RWPE2 (cell line): ENCODE measurements around the gene KLHDC7B.

Experiments used
- ATAC-seq: fragments of 200-7000 bp; cut with Tn5 transposase; 3 replicates; pipeline ENCODE4 v1.9.1; 2021; ENCODE audit warnings: low read depth
- DNase-seq: peaks from one replicate; pipeline ENCODE4 v3.0.0-alpha.2; 2020; ENCODE audit warnings: low spot score
- H3K27ac ChIP-seq: fragments of 450-650 bp; 2 replicates; pipeline ENCODE4 v1.5.1; 2017; ENCODE audit warnings: mild to moderate bottlenecking; ENCODE audit not compliant: poor library complexity, severe bottlenecking
- H3K27me3 ChIP-seq: fragments of 250-450 bp; sonication (Bioruptor Pico); 2 replicates; pipeline ENCODE4 v1.5.1; 2021; ENCODE audit warnings: mild to moderate bottlenecking, moderate library complexity; ENCODE audit not compliant: insufficient read depth, poor library complexity, severe bottlenecking
- H3K36me3 ChIP-seq: fragments of 250-450 bp; sonication (Bioruptor Pico); 2 replicates; pipeline ENCODE4 v1.5.1; 2020; ENCODE audit warnings: low read depth, mild to moderate bottlenecking, moderate library complexity
- H3K4me1 ChIP-seq: fragments of 250-450 bp; sonication (Bioruptor Pico); 2 replicates; pipeline ENCODE4 v1.5.1; 2021; ENCODE audit warnings: mild to moderate bottlenecking, moderate library complexity; ENCODE audit not compliant: insufficient read depth, poor library complexity, severe bottlenecking
- H3K4me3 ChIP-seq: fragments of 250-450 bp; sonication (Bioruptor Pico); 2 replicates; pipeline ENCODE4 v1.5.1; 2021; ENCODE audit warnings: mild to moderate bottlenecking, moderate library complexity; ENCODE audit not compliant: severe bottlenecking
- H3K9me3 ChIP-seq: fragments of 250-450 bp; sonication (Bioruptor Pico); 2 replicates; pipeline ENCODE4 v1.5.1; 2021; ENCODE audit warnings: mild to moderate bottlenecking, moderate library complexity; ENCODE audit not compliant: severe bottlenecking
- TF ChIP-seq, protein P1 (sequence below): fragments of 450-650 bp; IDR thresholded peaks from one replicate; pipeline ENCODE4 v1.5.1; 2017; ENCODE audit warnings: mild to moderate bottlenecking, moderate library complexity; ENCODE audit not compliant: poor library complexity, severe bottlenecking

Gene KLHDC7B

DNA sequence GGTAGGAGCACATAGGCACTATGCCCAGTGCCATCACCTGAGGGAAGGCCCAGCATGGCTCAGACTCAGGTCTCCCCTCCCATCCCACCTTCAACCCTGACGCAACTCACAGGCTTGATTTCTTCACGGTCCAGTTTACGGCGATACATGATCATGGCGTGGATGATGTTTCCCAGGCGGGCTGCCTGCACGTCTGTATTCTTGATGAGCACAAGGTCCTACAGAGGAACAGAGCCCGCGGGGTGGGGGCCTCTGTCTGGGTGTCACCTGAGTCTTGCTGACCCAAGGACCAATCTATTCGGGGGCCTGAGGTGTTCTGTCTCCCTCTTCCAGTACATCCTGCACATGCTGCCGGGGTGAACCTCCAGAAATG is 28.7 kb downstream of the KLHDC7B start:
- Histone ChIP-seq H3K4me1 (no peaks in the 10 kb centered on the region), H3K36me3 (peaks cover 20% of the 10 kb centered on the region), H3K4me3 (no peak overlapping the region), H3K9me3 (no peaks in the 10 kb centered on the region), H3K27ac (no peak overlapping the region), H3K27me3 (no peaks in the 10 kb centered on the region)
- TF ChIP-seq, protein P1, sequence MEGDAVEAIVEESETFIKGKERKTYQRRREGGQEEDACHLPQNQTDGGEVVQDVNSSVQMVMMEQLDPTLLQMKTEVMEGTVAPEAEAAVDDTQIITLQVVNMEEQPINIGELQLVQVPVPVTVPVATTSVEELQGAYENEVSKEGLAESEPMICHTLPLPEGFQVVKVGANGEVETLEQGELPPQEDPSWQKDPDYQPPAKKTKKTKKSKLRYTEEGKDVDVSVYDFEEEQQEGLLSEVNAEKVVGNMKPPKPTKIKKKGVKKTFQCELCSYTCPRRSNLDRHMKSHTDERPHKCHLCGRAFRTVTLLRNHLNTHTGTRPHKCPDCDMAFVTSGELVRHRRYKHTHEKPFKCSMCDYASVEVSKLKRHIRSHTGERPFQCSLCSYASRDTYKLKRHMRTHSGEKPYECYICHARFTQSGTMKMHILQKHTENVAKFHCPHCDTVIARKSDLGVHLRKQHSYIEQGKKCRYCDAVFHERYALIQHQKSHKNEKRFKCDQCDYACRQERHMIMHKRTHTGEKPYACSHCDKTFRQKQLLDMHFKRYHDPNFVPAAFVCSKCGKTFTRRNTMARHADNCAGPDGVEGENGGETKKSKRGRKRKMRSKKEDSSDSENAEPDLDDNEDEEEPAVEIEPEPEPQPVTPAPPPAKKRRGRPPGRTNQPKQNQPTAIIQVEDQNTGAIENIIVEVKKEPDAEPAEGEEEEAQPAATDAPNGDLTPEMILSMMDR, result no peak
- DNase-seq, result no peak
- no peak for ATAC-seq

DNA sequence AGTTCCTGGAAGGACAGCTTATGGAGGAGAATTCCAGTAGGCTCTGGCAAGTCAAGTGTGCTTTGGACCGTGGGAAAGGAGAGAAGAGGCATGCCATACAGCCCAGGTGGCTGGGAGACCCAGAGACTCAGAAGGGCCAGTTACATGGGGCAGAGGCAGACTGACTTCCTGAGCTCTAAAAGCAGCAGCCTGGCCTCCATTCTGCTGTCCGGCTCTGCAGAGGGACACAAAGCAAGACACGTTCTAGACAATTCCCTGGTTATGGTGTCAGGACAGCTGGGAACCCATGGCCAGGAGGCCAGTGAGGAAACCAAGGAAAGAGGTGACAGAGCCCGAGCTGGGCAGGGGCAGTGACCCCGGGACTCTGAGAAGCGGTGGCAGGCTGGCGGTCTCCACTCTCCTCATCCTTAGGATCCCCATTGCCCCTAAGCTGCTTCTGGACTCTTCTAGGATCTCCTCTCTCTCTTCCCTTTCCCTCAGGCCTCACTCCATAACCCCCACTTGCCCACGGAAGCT is 29.8 kb downstream of the KLHDC7B start:
- Histone ChIP-seq H3K27ac (no peak overlapping the region), H3K4me1 (no peaks in the 10 kb centered on the region), H3K4me3 (no peak overlapping the region), H3K9me3 (no peaks in the 10 kb centered on the region), H3K27me3 (no peaks in the 10 kb centered on the region), H3K36me3 (peaks cover 27% of the 10 kb centered on the region)
- DNase-seq, result no peak
- no peak for ATAC-seq
- TF ChIP-seq, protein P1, result no peak

DNA sequence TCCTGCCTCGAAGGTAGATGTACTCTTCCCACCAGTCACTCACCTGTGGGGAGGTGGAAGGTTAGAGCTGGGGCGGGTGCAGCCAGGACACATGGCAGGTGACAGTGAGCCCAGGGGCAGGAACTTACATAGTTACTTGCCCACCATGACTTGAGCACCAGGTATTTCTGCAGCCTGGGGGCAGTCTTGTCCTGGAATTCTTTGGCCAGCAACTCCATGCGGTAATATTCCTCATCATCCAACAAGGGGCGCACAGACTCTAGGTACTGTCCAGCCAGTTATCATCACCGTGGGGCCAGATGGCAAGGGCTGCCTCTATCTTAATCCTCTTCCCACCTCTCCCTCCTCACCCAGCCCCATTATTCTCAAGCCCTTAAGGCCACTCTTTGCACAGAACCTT is 30.4 kb downstream of the KLHDC7B start:
- Histone ChIP-seq H3K9me3 (no peaks in the 10 kb centered on the region), H3K36me3 (peaks cover 27% of the 10 kb centered on the region), H3K27ac (no peak overlapping the region), H3K4me1 (no peaks in the 10 kb centered on the region), H3K27me3 (no peaks in the 10 kb centered on the region), H3K4me3 (no peak overlapping the region)
- TF ChIP-seq, protein P1, result peak; percentile 27
- ATAC-seq, result peak; percentile 35; the same call in 1 of the 3 replicates
- DNase-seq, result no peak

DNA sequence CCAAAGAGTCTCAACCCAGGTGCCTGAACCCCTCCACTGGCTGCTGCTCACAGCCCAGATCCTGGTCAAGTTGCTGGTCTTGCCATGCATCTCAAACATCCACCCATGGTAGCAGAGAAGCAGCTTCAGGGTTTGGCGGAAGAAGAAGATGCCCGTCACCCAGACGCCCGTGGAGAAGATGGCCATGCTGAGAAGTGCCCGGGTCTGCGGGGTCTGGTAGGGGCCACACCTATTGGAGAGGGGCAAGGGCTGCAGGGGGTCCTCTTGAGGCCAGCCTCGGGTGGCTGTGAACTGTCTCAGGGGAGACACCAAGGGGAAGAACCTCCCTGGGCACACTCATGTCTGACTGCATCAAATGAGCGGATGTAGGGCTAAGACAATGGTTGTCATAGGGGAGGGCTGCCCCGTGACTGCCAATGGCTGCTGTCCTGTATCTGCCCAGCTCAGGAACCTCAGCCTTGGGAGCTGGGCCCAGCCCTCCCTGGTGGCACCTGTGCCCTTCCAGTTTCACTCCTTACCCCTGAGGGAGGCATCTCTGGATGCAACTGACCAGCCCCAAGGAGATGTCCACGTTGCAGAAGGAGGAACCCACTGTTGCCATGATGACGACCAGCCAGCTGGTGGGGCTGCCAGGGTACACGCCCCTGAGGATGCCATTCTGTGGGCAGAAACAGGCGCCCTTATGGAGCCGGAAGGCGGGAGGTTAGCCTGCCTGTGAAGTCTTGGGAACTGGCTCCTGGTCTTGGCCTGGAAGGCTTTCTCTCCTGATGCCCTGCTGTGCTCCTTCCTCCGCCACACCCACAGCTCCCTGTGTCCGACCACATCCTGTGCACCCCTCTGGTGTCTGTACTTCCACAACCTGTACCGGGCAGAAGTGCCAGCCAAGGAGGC is 31.4 kb downstream of the KLHDC7B start:
- Histone ChIP-seq H3K36me3 (peaks cover 27% of the 10 kb centered on the region), H3K4me1 (no peaks in the 10 kb centered on the region), H3K27me3 (no peaks in the 10 kb centered on the region), H3K4me3 (no peak overlapping the region), H3K27ac (no peak overlapping the region), H3K9me3 (no peaks in the 10 kb centered on the region)
- TF ChIP-seq, protein P1, result no peak
- no peak for DNase-seq
- no peak for ATAC-seq

DNA sequence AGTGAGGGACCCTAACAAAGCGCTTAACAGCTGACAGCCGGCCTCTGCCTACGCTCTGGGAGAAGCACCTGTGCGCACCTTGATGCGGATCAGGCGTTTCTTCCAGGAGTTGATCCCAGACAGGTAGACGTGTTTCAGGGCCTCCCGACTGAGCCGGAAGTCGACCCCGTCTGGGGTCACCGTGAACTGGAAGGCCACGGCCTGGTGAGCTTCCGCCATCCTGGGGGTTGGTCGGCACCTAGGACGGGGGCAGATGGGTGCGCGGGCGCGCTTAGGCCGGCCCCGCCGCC is 31.9 kb downstream of the KLHDC7B start:
- TF ChIP-seq, protein P1, result no peak

More for the DNA sequence above, 31.9 kb downstream of the KLHDC7B start:
- peaks cover 27% of the 10 kb centered on the region for H3K36me3 ChIP-seq
- H3K9me3 ChIP-seq, result no peaks in the 10 kb centered on the region
- DNase-seq (no peak), ATAC-seq (no peak)
- no peaks in the 10 kb centered on the region for H3K4me1 ChIP-seq
- no peak overlapping the region for H3K4me3 ChIP-seq
- H3K27me3 ChIP-seq, result no peaks in the 10 kb centered on the region
- no peak overlapping the region for H3K27ac ChIP-seq
